Stimulated activated CD4-positive, alpha-beta T cell treated with anti-CD3 and anti-CD28 coated beads, Interleukin-15, amount 100 ng/mL, for 1 hour (primary cell): Measurements from ENCODE around the gene L3MBTL1.

ENCODE experiments used
- DNase-seq, 2 donors: peaks; one replicate each; pipeline ENCODE4 v3.0.0-alpha.2; 2020; ENCODE audit warnings: low read depth in 1 of 2, low spot score in 1 of 2

L3MBTL1 gene

DNA sequence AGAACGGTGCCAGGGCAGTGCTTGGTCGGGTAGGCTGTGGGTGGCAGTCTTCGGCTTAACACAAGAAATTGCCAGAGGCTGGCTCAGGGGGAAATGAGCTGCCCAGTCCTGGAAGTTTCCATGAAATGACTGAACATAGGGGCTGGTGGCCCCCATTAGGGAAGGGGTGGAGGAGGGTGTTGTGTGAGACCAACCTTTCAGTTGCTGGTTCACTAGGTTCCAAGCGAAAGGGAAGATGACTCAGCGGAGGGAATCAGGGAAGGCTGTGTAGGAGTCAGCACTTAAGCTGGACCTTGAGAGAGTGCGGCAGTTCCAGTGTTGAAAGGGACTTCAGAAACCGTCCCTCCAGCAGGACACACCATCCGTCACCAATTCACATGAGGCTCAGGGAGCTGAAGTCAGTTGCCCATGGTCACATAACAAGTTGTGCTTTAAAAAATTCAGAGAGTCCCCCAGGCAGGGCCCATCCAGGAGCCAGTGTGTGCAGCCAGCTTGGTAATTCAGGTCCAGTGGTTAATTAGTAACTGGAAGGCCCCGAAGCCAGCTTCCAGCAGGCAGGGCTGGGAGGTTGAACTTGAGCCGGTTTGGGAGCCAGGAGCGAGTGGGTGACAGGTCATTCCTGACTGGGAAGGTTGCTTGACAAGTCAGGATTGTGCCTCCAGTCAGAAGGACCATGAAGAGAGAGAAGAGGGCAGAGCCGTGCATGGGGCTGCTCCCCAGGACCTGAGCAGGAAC is 51.1 kb downstream of the L3MBTL1 start, which contains the start of gene SGK2:
SGK2 (plus strand) TSS at position 616 of the 735 bp plus-strand sequence. CDS start 7,469 bp downstream, outside the sequence.
- DNase-seq, result no peak

- DNase-seq, result no peak
Observed at GRCh38 chr20:43559147-43559987, 51.9 kb downstream of the L3MBTL1 start.

DNA sequence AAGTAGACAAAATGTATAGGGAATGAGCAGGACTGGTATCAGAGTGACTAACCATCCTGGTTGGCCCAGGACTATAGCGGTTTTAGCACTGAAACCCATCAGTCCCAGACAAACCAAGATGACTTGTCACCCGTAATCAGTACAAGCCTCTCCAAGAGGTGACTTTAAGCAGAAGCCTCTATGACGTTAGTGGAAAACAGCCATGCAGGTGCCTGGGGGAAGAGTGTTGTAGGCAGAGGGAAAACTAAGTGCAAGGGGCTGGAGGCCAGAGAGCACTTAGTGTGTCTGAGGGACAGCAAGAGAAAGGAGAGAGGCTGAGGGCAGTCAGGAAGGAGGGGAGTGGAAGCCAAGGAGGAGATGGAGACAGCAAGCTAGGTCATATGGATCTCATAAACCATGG is 53.5 kb downstream of the L3MBTL1 start:
- no peak for DNase-seq

DNA sequence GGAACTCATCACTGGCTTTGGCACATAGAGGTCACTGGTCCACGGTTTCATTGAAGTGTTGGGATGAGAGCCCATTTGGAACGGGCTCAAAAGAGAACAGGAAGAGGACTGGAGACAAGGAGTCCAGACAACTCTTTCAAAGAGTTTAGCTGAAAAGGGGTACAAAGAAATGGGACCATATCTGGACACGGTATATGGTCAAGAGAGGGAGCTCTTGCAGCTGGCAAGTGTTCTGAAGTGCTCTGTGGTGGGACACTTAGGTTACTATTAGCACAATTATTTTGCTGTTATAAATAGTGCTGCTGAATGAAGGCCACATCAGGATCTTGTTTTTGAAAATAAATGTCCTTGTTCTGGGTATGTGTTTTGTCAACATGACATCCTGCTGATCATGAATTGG is 55.9 kb downstream of the L3MBTL1 start:
- no peak for DNase-seq

- DNase-seq, result no peak
Observed at GRCh38 chr20:43563991-43564390, 56.5 kb downstream of the L3MBTL1 start.

- no peak for DNase-seq
Observed at GRCh38 chr20:43564455-43564854, 57.0 kb downstream of the L3MBTL1 start.

DNA sequence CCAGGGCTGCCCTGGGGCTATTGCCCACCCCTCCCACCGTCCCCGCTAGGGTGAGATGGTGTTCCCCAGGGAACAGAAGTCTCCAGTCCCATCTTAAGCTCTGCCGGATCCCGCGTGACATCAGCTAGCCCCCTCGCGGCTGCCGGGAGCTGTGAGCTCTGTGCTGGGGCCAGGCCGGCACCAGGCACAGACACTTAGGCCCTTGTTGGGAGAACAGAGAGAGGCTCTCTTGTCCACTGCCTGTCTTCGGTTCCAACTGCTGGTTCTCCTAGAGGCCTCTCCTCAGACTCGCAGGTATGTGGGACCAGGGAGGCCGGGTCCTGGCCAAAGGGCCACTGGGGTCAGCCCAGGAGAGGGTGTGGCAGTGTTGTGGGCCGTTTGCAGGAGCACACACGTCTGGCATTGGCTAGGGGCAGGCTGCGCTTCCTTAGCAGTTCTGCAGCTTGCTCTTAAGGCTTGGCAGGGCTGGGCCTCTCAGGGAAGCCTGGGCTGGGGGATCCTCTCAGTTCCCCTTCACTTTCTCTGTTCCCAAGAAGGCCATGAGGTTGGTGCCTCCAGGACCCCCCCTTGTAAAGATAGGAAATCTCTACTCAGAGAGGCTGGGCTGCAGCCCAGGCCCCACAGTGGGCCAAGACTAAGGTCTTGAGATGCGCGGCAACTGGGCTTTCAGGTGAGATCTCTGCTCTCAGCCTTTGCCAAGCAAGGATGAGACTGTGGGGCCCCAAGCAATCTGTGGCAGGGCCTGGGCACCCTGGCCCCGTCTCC is 57.7 kb downstream of the L3MBTL1 start:
- DNase-seq, result no peak

GRCh38 chr20:43565758-43566104 is 58.2 kb downstream of the L3MBTL1 start:
- no peak for DNase-seq

GRCh38 chr20:43567477-43567876 is 60.0 kb downstream of the L3MBTL1 start:
- DNase-seq, result no peak

GRCh38 chr20:43568706-43569105 is 61.2 kb downstream of the L3MBTL1 start:
- DNase-seq, result no peak

DNA sequence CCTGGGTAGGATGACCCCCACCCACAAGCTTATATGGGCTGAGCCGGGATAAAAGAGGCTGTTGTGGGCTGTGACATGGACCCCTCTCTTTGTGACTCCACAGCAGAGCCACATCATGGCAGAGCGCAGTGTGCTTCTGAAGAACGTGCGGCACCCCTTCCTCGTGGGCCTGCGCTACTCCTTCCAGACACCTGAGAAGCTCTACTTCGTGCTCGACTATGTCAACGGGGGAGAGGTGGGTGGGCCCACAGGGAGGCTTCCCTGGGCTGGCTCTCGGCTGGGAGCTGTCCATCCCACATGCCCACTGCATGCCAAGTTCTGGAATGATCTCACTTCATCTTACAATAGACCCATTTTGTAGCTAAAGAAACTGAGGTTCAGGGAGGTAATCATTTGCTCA is 61.8 kb downstream of the L3MBTL1 start:
- DNase-seq, result no peak

DNA sequence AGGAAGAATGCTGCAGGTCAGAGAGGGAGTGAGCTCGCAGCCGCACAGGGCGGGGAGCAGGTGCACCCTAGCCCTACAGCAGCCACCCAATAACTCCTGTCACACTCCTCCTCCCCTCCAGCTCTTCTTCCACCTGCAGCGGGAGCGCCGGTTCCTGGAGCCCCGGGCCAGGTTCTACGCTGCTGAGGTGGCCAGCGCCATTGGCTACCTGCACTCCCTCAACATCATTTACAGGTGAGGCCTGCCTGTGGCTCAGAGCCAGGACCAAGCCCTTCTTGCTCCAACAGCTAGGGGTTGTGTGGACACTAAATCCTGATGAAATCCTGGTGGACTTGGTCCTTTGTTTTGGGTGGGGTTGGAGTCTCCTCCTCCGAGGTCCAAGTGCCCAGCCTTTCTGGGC is 63.0 kb downstream of the L3MBTL1 start:
- no peak for DNase-seq

GRCh38 chr20:43571310-43571709 is 63.8 kb downstream of the L3MBTL1 start:
- no peak for DNase-seq

GRCh38 chr20:43571771-43572170 is 64.3 kb downstream of the L3MBTL1 start:
- DNase-seq, result no peak

- DNase-seq, result no peak
Observed at GRCh38 chr20:43572891-43573290, 65.4 kb downstream of the L3MBTL1 start.

DNA sequence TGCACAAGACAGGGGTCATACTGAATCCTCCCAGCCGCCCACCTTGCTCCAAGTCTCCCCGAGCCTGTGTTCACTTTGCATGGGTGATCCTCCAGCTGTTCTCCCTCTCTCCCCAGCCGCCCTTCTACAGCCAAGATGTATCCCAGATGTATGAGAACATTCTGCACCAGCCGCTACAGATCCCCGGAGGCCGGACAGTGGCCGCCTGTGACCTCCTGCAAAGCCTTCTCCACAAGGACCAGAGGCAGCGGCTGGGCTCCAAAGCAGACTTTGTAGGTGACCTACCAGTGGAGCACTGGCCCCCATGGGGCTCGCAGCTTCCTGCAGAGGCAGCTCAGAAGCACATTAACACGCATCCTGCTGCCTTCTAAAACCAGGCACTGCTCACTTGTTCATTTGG is 68.6 kb downstream of the L3MBTL1 start:
- no peak for DNase-seq

GRCh38 chr20:43579861-43580793 is 72.6 kb downstream of the L3MBTL1 start:
- no peak for DNase-seq

DNA sequence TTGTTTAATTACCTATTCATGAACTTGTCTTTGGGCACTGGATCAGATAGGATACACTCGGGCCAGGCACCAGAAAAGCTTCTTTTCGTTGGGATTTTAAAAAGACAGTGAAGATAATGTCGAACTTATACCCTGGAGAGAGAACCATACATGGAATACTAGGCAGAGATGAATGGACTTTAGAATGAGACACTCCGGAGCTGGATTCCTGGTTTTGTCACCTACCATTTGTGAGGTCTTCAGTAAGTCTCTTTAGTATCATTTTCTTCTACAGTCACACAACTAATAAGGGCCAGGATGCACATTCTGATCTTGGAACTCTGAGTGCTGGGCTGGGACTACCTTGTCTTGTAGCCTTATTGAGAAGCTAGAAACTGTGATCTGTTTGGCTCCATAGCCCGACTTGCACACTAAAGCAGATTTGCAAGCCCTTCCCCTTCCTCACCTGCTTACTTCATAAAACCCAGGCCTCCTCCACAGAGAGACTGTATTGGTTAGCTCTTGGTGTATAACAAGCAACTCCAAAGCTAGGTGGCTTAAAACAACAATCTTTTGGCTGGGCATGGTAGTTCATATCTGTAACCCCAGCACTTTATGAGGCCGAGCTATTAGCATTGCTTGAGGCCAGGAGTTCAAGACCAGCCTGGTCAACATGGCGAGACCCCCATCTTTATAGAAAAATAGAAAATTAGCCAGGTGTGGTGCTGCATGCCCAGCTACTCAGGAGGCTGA is 75.8 kb downstream of the L3MBTL1 start:
- no peak for DNase-seq

- no peak for DNase-seq
Observed at GRCh38 chr20:43583982-43584432, 76.5 kb downstream of the L3MBTL1 start.
